Loucy (cell line): Measurements from ENCODE around the gene CFAP53.

Source experiments
- H2AFZ ChIP-seq: fragments of 200-600 bp; sonication (generic); 2 replicates; pipeline ENCODE4 v1.6.0; 2016; ENCODE audit warnings: antibody characterized with exemption, mild to moderate bottlenecking, low read length, moderate library complexity
- H3F3A ChIP-seq: fragments of 200-600 bp; 2 replicates; pipeline ENCODE4 v1.6.0; 2016; ENCODE audit warnings: antibody characterized with exemption, low read depth, mild to moderate bottlenecking
- H3K27me3 ChIP-seq: fragments of 200-600 bp; sonication (generic); 2 replicates; pipeline ENCODE4 v1.6.1; 2014; ENCODE audit warnings: low read length, mild to moderate bottlenecking; ENCODE audit not compliant: insufficient read depth, poor library complexity, severe bottlenecking
- H3K36me3 ChIP-seq: fragments of 200-600 bp; sonication (generic); 2 replicates; pipeline ENCODE4 v1.6.1; 2016; ENCODE audit warnings: low read length; ENCODE audit not compliant: insufficient read depth
- H3K4me1 ChIP-seq: fragments of 200-600 bp; sonication (generic); 2 replicates; pipeline ENCODE4 v1.5.1; 2014; ENCODE audit warnings: low read length, mild to moderate bottlenecking; ENCODE audit not compliant: insufficient read depth, poor library complexity, severe bottlenecking
- H3K4me2 ChIP-seq: fragments of 200-600 bp; sonication (generic); 2 replicates; pipeline ENCODE4 v1.6.0; 2014; ENCODE audit warnings: antibody characterized with exemption, low read length, low read depth, mild to moderate bottlenecking; ENCODE audit not compliant: poor library complexity, severe bottlenecking
- H3K4me3 ChIP-seq: fragments of 200-600 bp; sonication (generic); 2 replicates; pipeline ENCODE4 v1.5.1; 2014; ENCODE audit warnings: low read length, mild to moderate bottlenecking, mixed read lengths; ENCODE audit not compliant: poor library complexity, severe bottlenecking
- H3K79me2 ChIP-seq: fragments of 200-600 bp; sonication (generic); 2 replicates; pipeline ENCODE4 v1.6.1; 2014; ENCODE audit warnings: low read length; ENCODE audit not compliant: insufficient read depth
- H3K9ac ChIP-seq: fragments of 200-600 bp; sonication (generic); 2 replicates; pipeline ENCODE4 v1.6.0; 2014; ENCODE audit warnings: mild to moderate bottlenecking, low read depth, low read length, moderate library complexity; ENCODE audit not compliant: poor library complexity, severe bottlenecking
- H3K9me2 ChIP-seq: fragments of 200-600 bp; sonication (generic); replicated peaks from 2 replicates; pipeline ENCODE4 v1.6.1; 2016; ENCODE audit warnings: low read depth, low read length, mixed read lengths
- H3K9me3 ChIP-seq: fragments of 200-600 bp; sonication (generic); 2 replicates; pipeline ENCODE4 v1.6.1; 2014; ENCODE audit warnings: mild to moderate bottlenecking, antibody characterized with exemption, low read length, low read depth; ENCODE audit not compliant: insufficient read depth
- H4K20me1 ChIP-seq: fragments of 200-600 bp; sonication (generic); 2 replicates; pipeline ENCODE4 v1.6.0; 2014; ENCODE audit warnings: antibody characterized with exemption, low read length, mild to moderate bottlenecking; ENCODE audit not compliant: insufficient read depth, poor library complexity, severe bottlenecking
- EZH2phosphoT487 ChIP-seq: fragments of 200-600 bp; IDR thresholded peaks from 2 replicates; pipeline ENCODE4 v1.6.1; 2018; ENCODE audit warnings: antibody characterized with exemption, mild to moderate bottlenecking, moderate library complexity, borderline replicate concordance
- TF ChIP-seq, protein P1 (sequence below): fragments of 200-600 bp; sonication (generic); conservative IDR thresholded peaks from 2 replicates; pipeline ENCODE4 v1.5.1; 2014; ENCODE audit warnings: mild to moderate bottlenecking, antibody characterized with exemption, low read length

CFAP53 gene

GRCh38 chr18:50177294-50177992 lies 88.9 kb downstream of the CFAP53 start:
- Histone ChIP-seq H3K4me1 (no peaks in the 10 kb centered on the region), H3K27me3 (no peaks in the 10 kb centered on the region), H2AFZ (no peak overlapping the region), H3K79me2 (no peaks in the 10 kb centered on the region), H3K36me3 (no peaks in the 10 kb centered on the region), H3K4me2 (no peak overlapping the region), H3K4me3 (no peak overlapping the region), H3F3A (no peaks in the 10 kb centered on the region), H4K20me1 (no peaks in the 10 kb centered on the region), H3K9me3 (no peaks in the 10 kb centered on the region), H3K9ac (no peak overlapping the region), H3K9me2 (no peaks in the 10 kb centered on the region)
- no peak for TF ChIP-seq EZH2phosphoT487
- TF ChIP-seq, protein P1, sequence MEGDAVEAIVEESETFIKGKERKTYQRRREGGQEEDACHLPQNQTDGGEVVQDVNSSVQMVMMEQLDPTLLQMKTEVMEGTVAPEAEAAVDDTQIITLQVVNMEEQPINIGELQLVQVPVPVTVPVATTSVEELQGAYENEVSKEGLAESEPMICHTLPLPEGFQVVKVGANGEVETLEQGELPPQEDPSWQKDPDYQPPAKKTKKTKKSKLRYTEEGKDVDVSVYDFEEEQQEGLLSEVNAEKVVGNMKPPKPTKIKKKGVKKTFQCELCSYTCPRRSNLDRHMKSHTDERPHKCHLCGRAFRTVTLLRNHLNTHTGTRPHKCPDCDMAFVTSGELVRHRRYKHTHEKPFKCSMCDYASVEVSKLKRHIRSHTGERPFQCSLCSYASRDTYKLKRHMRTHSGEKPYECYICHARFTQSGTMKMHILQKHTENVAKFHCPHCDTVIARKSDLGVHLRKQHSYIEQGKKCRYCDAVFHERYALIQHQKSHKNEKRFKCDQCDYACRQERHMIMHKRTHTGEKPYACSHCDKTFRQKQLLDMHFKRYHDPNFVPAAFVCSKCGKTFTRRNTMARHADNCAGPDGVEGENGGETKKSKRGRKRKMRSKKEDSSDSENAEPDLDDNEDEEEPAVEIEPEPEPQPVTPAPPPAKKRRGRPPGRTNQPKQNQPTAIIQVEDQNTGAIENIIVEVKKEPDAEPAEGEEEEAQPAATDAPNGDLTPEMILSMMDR, result no peak
